HCT116 (cell line): ENCODE results near the gene S100PBP.

Source experiments
- EGR1 ChIP-seq: IDR thresholded peaks from 2 replicates; pipeline ENCODE4 v1.6.1; 2012; ENCODE audit warnings: low read depth
- EZH2 ChIP-seq: fragments of 200-600 bp; sonication (generic); IDR thresholded peaks from 2 replicates; pipeline ENCODE4 v1.6.1; 2017; ENCODE audit warnings: antibody characterized with exemption, mixed run types
- FOSL1 ChIP-seq: IDR thresholded peaks from 2 replicates; pipeline ENCODE4 v1.6.1; 2012; ENCODE audit warnings: low read depth
- POLR2A ChIP-seq: IDR thresholded peaks from 2 replicates; pipeline ENCODE4 v1.7.0; 2011; ENCODE audit warnings: borderline replicate concordance; ENCODE audit not compliant: insufficient read depth, insufficient read length; ENCODE audit errors: extremely low read depth
- POLR2AphosphoS5 ChIP-seq: IDR thresholded peaks from 2 replicates; pipeline ENCODE4 v1.6.1; 2011; ENCODE audit warnings: mild to moderate bottlenecking, low read depth, low read length, moderate library complexity
- SP1 ChIP-seq: IDR thresholded peaks from 2 replicates; pipeline ENCODE4 v1.6.1; 2012; ENCODE audit warnings: low read depth
- TCF7L2 ChIP-seq: IDR thresholded peaks from 2 replicates; pipeline ENCODE4 v1.7.0; 2011; ENCODE audit warnings: borderline replicate concordance, inconsistent platforms; ENCODE audit not compliant: insufficient read depth, insufficient read length; ENCODE audit errors: extremely low read depth
- ZNF274 ChIP-seq: fragments of 200-500 bp; sonication (Bioruptor generic); IDR thresholded peaks from 2 replicates; pipeline ENCODE4 v1.6.1; 2014; ENCODE audit warnings: mild to moderate bottlenecking, low read depth, low read length, inconsistent platforms
- TF ChIP-seq, protein P1 (sequence below): IDR thresholded peaks from 2 replicates; pipeline ENCODE4 v1.6.1; 2012
- TF ChIP-seq, protein P2 (sequence below), 3 experiments: fragments of 200-600 bp in 1 of 3; sonication (generic) in 1 of 3; IDR thresholded peaks in 2 of 3; conservative IDR thresholded peaks in 1 of 3; 2 replicates each; pipeline ENCODE4 v1.5.1; 2012 to 2017; ENCODE audit warnings: low read depth in 2 of 3, low read length in 2 of 3, antibody characterized with exemption in 1 of 3, borderline replicate concordance in 1 of 3, control low read depth in 1 of 3, mild to moderate bottlenecking in 1 of 3, mixed read lengths in 1 of 3, mixed run types in 1 of 3, moderate library complexity in 1 of 3; ENCODE audit not compliant: insufficient read depth in 1 of 3
- TF ChIP-seq, protein P3 (sequence below): IDR thresholded peaks from 2 replicates; pipeline ENCODE4 v1.6.1; 2012; ENCODE audit warnings: low read depth

DNA sequence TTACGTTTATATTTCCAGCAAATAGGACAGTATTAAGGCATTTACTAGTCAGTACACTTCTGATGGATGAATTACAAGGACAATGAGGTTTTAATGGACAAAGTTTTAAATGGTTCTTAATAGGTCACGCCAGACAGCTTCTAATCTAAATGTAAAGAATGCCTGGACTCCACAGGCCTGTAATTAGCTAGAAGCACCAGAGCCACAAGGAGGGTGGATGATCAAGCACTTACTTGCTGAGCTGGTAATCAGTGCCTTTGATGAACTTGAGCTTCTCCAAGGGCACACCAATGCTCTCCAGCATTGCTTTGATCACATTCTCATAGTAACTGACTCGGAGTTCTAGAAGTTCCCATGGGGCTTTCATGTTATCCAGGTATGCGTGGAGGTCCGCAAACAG is 7.1 kb upstream of the S100PBP start:
- TF ChIP-seq, protein P1, sequence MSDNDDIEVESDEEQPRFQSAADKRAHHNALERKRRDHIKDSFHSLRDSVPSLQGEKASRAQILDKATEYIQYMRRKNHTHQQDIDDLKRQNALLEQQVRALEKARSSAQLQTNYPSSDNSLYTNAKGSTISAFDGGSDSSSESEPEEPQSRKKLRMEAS, result no peak
- TF ChIP-seq, protein P2, sequence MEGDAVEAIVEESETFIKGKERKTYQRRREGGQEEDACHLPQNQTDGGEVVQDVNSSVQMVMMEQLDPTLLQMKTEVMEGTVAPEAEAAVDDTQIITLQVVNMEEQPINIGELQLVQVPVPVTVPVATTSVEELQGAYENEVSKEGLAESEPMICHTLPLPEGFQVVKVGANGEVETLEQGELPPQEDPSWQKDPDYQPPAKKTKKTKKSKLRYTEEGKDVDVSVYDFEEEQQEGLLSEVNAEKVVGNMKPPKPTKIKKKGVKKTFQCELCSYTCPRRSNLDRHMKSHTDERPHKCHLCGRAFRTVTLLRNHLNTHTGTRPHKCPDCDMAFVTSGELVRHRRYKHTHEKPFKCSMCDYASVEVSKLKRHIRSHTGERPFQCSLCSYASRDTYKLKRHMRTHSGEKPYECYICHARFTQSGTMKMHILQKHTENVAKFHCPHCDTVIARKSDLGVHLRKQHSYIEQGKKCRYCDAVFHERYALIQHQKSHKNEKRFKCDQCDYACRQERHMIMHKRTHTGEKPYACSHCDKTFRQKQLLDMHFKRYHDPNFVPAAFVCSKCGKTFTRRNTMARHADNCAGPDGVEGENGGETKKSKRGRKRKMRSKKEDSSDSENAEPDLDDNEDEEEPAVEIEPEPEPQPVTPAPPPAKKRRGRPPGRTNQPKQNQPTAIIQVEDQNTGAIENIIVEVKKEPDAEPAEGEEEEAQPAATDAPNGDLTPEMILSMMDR (IDR thresholded peaks at IDR 0.05 in 2 of 3, conservative IDR thresholded peaks at IDR 0.05 in 1 of 3; ENCODE audit: borderline replicate concordance in 1 of 3, insufficient read depth in 1 of 3, low read depth in 2 of 3, low read length in 2 of 3), result no peak
- TF ChIP-seq TCF7L2 (no peak), SP1 (no peak), EZH2 (no peak), POLR2A (no peak), ZNF274 (no peak), FOSL1 (no peak), POLR2AphosphoS5 (no peak), EGR1 (no peak)
- TF ChIP-seq, protein P3, sequence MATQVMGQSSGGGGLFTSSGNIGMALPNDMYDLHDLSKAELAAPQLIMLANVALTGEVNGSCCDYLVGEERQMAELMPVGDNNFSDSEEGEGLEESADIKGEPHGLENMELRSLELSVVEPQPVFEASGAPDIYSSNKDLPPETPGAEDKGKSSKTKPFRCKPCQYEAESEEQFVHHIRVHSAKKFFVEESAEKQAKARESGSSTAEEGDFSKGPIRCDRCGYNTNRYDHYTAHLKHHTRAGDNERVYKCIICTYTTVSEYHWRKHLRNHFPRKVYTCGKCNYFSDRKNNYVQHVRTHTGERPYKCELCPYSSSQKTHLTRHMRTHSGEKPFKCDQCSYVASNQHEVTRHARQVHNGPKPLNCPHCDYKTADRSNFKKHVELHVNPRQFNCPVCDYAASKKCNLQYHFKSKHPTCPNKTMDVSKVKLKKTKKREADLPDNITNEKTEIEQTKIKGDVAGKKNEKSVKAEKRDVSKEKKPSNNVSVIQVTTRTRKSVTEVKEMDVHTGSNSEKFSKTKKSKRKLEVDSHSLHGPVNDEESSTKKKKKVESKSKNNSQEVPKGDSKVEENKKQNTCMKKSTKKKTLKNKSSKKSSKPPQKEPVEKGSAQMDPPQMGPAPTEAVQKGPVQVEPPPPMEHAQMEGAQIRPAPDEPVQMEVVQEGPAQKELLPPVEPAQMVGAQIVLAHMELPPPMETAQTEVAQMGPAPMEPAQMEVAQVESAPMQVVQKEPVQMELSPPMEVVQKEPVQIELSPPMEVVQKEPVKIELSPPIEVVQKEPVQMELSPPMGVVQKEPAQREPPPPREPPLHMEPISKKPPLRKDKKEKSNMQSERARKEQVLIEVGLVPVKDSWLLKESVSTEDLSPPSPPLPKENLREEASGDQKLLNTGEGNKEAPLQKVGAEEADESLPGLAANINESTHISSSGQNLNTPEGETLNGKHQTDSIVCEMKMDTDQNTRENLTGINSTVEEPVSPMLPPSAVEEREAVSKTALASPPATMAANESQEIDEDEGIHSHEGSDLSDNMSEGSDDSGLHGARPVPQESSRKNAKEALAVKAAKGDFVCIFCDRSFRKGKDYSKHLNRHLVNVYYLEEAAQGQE, result no peak
